GM18526 (cell line): ENCODE measurements around the gene KCNJ15.

ENCODE experiments used
- POLR2A ChIP-seq: IDR thresholded peaks from 3 replicates; pipeline ENCODE4 v1.6.1; 2011; ENCODE audit not compliant: insufficient read length; ENCODE audit errors: extremely low read depth

The KCNJ15 gene

GRCh38 chr21:38258521-38259485, 2.0 kb downstream of the KCNJ15 start:
- TF ChIP-seq POLR2A = no peak

GRCh38 chr21:38259665-38260064, 2.9 kb downstream of the KCNJ15 start:
- TF ChIP-seq POLR2A = no peak

DNA sequence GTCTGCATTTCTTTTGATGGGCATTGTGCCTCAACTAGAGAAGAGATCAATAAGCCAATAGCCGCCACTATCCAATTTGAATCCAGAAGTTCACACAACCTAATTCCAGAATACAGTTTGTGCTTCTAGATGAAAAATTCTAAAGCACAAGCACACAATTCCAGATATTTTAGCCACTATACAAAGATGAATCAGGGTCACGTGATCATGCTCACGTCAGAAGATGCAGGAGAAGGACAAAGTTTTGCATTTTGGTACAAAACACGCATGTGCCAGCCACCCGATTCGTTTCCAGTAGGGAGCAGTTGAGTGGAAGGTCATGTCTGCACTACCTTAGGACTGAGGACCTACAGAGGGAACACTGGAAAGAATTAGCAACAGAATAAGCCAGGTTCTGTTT, 3.6 kb downstream of the KCNJ15 start:
- no peak for TF ChIP-seq POLR2A

DNA sequence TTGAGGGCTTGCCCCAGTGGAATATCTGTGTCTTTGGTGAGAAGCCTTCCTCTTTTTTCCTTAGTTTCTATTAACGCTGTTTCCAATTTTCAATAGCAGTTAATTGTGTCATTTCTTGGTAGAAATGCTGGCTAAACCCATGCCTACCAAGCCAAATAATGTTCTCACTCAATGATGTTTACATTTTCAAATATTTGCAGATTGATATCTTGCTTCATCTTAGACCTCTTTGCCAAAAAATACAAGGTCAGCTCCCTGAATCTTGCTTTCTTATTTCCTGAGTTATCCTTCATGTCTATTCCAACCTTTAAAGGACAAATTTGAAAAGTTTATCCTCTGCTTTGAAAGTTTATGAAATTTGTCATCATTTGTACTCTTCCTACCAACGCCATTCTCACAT, 5.1 kb downstream of the KCNJ15 start:
- TF ChIP-seq POLR2A = no peak

DNA sequence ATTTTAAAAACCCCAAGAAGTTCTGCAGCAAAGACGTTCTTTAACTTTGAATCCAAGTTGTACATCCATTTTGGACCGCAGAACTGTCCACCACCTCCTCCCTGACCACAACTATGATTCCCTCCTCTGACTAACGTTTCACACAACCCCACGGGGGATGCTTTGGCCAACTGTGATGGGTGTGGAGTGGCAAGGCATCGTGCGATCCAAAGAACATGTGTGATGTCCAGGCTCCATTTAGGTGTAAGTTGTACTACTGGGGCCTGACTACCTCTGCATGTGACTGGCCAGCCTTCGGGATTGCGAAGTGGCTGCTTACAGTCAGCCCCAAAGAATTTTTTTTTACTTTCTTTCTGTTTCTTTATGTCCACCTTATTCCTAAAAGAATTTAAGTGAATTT, 6.7 kb downstream of the KCNJ15 start:
- TF ChIP-seq POLR2A = no peak

DNA sequence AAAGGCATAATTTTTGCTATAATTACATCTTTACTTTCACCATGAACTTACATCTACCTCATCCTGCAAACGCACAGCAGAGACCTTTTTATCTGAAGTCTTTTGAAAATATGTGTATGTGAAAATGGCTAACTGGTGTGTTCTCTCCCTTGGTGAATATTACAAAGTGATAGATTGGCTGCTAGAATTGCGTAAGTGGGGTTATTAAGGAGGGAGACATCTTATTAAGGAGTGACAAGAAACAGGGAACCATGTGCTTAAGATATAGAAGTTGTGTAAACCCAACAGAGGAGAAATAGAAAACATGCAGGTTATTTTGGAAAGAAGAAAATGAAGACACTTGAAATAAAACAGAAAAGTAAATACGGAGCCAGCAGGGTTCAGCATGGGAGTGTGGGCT, 7.8 kb downstream of the KCNJ15 start:
- TF ChIP-seq POLR2A = no peak

GRCh38 chr21:38265166-38265565, 8.4 kb downstream of the KCNJ15 start:
- TF ChIP-seq POLR2A = no peak

DNA sequence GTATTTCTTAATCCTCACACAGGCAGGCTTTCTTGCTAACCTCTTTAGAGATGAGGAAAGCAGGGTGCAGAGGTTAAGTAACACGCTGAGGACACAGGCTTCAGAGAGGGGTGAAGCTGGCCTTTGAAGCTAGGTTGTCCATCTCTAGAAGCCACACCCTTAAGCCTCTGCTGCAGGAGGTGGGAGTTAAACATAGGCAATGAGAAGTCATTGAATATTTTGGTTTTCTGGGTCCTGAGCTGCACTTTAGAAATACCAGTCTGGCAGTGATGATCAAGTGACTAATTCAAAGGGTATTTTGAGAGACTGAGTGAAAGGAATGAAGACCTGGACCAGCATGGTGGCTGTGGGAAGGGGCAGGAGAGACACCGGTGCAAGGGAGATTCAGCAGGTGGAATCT, 9.9 kb downstream of the KCNJ15 start:
- TF ChIP-seq POLR2A = no peak

DNA sequence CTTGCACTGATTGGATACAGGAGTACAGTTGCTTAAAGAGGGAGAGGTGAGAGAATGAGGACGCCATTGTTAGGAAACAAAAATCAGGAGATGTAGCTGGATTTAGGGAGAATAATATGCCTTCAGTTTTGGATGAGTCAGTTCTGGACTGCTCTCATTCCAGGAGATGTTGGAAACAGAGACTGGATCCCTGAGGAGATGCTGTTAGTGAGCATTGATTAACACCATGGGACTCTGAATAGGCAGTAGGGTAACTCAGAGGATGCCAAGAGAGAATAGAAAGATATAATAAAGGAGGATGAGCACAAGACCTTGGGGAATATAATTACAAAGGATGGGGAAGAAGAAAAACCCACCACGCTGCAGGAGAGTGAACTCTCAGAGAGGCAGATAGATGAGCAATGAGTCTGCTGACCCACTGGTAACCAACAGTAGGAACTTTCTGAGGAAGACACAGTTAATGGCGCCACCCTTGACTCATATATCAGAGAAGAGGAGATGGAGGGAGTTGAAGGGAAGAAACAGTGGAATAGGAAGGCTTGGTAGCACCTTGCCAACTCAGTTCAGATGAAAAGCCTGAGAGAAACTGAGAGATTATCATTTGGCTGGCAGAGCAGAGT, 10.5 kb downstream of the KCNJ15 start:
- no peak for TF ChIP-seq POLR2A

DNA sequence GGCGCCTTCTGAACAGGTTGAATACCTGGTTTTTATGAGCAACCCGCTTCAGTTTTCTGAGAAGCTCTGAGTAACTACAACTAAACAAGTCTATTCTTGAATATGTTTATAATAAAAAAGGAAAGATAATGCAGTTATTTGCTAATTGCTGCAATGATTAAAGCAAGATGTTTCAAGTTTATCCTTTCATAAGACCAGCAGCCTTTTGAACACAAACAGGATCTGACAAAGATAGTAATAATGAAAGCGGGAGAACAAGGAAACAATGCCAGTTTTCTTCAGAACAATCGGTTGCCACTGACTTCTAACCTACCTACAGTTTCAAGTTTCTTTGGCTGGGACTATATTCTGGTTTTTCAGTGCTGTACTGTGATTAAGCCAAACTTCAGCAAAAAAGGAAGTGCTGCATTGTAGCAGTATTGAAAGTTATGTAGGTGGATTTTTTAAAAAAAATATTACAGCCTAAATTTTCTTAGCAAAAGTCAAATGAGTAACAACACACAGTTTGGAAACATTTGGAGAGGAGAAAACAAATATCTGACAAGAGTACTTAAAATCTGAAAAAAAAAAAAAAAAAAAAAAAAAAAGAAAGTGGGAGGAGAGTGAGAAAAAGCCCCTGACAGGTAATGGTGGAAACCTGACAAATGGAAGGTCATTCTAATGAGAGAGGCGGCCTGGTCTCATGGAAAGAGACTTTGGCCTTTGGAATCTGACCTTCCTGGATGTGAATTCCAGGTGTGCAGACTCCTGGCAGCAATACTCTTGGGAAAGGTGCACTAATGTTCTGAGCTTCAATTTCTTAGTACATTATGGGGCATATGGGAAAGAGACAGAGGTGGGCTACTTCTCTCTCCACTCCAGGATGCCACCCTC, 11.4 kb downstream of the KCNJ15 start:
- no peak for TF ChIP-seq POLR2A

DNA sequence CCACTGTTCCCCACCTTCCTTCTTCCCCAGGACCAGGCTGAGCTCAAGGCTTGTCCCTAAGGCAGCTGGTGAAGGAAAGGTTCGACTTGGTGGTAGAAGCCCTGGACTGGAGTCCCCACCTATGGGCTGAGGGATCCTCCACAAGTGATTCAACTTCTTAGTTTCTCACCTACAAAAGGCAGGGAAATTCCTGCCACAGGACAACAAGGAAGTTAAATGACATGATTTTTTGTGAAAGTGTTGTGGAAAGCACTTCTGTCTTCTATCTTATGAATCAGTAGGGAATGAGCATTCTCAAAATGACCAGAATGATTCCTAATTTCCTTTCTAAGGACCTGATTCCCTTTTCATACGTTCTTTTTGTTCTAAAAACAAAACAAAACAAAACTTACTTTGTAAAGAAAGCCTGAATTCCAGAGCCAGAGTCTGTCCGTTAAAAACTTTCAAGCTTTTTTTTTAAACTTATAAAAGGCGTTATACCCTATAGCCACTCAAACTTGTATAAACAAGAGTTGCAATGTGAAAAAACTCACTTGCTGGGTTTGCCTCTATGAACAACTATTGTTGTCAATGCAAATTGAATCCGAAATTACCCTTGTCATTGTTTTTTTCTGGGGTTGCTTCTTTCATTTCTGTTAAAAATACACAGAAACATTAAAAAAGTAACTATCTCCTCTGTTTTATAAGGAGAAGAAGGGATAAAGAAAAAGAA, 12.2 kb downstream of the KCNJ15 start:
- no peak for TF ChIP-seq POLR2A

GRCh38 chr21:38269576-38269936, 12.8 kb downstream of the KCNJ15 start:
- no peak for TF ChIP-seq POLR2A

DNA sequence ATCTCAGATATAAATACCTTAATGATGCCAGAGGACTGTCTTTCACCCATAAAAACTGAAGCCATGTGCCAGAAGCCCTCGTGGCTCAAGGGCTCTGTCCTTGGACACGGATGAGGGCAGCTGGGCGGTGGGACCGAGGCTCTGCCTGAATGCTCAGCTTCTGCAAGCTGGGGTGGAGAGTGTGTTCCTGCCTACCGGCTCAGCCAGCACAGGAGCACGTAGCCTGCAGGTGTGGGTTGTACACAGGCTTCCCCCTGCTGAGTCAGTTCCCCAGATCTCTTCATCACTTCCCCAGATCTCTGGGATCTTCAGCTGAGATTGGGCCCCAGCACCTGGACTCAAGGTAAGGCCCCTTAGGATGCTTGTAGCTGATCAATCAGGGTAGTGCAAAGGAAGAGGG, 15.4 kb downstream of the KCNJ15 start:
- no peak for TF ChIP-seq POLR2A

- TF ChIP-seq POLR2A = no peak
Observed at GRCh38 chr21:38273745-38274542, 17.2 kb downstream of the KCNJ15 start.
